Measurements from ENCODE around the gene BCL2L1.

DNA sequence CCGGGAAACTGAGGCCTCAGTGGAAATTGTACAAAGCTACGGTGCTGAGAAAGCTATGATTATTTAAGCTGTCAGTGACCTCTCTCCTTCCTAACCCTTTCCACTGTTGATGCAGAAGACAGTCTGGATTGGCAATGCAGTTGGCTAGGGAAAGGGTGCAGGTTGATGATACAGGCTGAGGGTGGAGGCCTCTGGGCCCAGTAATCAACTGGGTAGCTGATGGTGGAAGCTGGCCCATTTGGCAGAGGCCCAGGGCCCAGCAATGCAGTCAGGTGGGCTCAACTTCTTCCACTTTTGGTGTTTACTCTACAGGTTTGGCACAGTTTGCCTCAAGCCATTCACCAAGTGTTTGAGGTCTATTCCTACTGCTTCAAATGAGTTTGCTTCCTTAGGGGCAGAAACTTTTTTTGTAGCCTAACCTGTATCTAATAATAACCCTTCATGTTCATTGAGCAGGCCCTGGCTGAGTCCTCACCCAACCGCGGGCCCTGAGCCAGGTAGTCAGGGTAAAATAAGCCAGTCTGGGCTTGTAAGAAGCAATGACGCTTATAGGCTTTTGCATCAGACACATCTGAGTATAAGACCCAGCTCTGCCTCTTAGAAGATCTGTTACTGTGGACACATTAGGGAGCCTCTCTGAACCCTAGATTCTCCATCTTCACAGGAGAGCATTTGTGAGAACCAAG is 12.1 kb downstream of the BCL2L1 start:
- TF ChIP-seq EZH2phosphoT487 (IDR thresholded peaks at IDR 0.05; ENCODE audit: unreplicated experiment): no peak
- TF ChIP-seq, protein P1, sequence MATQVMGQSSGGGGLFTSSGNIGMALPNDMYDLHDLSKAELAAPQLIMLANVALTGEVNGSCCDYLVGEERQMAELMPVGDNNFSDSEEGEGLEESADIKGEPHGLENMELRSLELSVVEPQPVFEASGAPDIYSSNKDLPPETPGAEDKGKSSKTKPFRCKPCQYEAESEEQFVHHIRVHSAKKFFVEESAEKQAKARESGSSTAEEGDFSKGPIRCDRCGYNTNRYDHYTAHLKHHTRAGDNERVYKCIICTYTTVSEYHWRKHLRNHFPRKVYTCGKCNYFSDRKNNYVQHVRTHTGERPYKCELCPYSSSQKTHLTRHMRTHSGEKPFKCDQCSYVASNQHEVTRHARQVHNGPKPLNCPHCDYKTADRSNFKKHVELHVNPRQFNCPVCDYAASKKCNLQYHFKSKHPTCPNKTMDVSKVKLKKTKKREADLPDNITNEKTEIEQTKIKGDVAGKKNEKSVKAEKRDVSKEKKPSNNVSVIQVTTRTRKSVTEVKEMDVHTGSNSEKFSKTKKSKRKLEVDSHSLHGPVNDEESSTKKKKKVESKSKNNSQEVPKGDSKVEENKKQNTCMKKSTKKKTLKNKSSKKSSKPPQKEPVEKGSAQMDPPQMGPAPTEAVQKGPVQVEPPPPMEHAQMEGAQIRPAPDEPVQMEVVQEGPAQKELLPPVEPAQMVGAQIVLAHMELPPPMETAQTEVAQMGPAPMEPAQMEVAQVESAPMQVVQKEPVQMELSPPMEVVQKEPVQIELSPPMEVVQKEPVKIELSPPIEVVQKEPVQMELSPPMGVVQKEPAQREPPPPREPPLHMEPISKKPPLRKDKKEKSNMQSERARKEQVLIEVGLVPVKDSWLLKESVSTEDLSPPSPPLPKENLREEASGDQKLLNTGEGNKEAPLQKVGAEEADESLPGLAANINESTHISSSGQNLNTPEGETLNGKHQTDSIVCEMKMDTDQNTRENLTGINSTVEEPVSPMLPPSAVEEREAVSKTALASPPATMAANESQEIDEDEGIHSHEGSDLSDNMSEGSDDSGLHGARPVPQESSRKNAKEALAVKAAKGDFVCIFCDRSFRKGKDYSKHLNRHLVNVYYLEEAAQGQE (IDR thresholded peaks at IDR 0.05; ENCODE audit: unreplicated experiment): no peak
- TF ChIP-seq, protein P2, sequence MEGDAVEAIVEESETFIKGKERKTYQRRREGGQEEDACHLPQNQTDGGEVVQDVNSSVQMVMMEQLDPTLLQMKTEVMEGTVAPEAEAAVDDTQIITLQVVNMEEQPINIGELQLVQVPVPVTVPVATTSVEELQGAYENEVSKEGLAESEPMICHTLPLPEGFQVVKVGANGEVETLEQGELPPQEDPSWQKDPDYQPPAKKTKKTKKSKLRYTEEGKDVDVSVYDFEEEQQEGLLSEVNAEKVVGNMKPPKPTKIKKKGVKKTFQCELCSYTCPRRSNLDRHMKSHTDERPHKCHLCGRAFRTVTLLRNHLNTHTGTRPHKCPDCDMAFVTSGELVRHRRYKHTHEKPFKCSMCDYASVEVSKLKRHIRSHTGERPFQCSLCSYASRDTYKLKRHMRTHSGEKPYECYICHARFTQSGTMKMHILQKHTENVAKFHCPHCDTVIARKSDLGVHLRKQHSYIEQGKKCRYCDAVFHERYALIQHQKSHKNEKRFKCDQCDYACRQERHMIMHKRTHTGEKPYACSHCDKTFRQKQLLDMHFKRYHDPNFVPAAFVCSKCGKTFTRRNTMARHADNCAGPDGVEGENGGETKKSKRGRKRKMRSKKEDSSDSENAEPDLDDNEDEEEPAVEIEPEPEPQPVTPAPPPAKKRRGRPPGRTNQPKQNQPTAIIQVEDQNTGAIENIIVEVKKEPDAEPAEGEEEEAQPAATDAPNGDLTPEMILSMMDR (conservative IDR thresholded peaks at IDR 0.05; ENCODE audit: low read depth in 2 of 2): no peak

Data from GM23338 (cell line).